Activated CD4-positive, CD25-positive, alpha-beta regulatory T cell treated with anti-CD3 and anti-CD28 coated beads, Interleukin-2, amount 50 U/mL, for 16 hours (primary cell): ENCODE results near the gene ARHGAP45.

Experiments used
- DNase-seq: peaks from one replicate; pipeline ENCODE4 v3.0.0-alpha.2; 2020; ENCODE audit warnings: low read depth, low spot score

The ARHGAP45 gene

DNA sequence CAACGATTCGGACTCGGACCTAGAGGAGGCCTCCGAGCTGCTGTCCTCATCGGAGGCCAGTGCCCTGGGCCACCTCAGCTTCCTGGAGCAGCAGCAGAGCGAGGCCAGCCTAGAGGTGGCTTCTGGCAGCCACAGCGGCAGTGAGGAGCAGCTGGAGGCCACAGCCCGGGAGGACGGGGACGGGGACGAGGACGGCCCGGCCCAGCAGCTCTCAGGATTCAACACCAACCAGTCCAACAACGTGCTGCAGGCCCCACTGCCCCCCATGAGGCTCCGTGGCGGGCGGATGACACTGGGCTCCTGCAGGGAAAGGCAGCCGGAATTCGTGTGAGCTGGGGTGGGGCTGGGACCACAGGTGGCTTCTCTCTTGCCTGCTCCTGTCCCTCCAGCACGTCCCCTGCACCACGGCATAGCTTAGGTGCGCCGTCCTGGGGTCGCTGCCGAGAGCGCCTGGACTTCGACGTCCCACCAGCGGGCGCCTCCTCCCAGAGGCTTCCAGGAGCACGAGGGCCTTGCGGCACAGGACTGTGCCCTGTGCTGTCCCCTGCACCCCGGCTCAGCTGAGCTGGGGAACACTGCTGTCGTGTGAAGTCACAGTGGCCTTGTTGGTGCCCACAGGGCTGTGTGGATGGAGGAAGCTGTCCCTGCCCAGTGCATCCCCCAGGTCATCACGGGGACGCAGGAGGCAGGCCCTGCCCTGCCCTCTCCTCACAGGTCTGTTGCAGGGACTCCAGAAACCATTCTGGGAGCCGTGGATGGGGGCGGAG, 18.9 kb downstream of the ARHGAP45 start:
- DNase-seq = no peak

DNA sequence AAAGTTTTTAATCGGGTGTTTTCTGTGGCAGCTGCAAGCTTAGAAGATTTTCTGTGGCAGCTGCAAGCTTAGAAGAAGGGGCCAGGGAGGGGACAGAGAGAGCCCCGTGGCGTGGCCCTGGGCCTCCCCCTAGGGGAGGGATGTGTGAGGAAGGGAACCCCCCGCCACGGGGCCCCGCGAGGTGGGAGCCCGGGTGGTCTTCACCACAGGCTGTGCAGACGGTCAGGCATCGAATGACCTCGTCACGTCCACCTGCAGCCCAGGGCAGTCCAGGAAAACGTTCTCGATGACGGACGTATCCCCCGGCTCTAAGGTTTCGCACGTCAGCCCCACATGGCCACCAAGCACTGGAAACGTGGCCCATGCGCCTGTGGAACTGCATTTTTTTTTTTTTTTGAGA, 19.6 kb downstream of the ARHGAP45 start:
- no peak for DNase-seq

DNA sequence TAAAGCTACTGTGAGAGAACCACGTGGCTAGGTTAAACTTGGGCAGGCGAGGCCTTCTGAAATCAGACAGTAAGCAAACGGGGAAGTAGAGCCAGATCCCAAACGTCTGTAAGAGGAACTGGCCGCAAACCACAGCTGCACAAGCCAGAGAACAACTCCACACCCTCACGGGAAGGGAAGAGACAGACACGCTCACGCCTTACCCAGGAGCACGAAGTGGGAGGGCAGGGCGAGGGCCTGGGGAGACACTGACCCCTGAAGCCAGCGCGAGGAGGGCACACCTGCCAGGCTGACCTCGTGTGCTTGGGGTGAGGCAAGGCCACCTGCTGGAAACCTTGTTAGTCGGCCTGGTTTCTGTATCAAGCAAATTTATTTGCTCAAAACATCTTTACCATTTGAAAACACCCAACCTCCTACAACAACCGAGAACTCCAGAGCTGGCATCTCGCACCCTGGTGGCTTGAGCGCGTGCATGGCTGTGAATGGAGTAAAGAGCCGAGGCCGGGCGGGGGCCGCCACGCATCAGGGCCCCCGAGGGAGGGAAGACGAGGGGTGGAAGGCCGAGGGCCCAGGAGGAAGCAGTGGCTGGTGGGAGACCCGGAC, 20.9 kb downstream of the ARHGAP45 start:
- no peak for DNase-seq

DNA sequence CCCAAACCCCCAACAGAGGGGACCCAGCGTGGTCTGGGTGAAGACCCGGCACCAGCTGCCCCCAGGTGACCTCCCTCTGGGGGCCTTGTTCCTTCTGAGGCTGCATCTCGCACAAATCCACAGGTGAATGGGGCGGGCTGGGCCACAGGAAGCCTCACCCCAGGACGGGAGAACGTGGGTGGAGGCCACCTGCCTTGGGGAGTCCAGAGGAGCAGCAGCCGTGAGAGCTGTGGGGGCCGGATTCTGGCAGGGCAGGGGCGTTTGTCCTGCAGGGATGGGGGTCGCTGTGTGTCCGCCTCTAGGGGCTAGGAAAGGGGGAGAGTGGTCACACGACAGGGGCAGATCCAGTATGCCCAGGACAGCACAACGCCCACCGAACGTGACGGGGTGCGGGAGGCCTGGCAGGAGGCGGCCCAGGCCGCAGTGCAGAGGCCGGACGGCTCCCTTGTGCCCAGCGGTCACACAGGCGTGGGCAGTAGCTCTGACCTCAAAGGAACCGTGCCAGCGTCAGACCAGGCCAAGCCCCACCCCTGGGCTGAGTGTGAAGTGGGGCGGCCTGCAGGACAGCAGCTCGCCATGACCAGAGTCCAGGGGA, 21.5 kb downstream of the ARHGAP45 start:
- DNase-seq = no peak

DNA sequence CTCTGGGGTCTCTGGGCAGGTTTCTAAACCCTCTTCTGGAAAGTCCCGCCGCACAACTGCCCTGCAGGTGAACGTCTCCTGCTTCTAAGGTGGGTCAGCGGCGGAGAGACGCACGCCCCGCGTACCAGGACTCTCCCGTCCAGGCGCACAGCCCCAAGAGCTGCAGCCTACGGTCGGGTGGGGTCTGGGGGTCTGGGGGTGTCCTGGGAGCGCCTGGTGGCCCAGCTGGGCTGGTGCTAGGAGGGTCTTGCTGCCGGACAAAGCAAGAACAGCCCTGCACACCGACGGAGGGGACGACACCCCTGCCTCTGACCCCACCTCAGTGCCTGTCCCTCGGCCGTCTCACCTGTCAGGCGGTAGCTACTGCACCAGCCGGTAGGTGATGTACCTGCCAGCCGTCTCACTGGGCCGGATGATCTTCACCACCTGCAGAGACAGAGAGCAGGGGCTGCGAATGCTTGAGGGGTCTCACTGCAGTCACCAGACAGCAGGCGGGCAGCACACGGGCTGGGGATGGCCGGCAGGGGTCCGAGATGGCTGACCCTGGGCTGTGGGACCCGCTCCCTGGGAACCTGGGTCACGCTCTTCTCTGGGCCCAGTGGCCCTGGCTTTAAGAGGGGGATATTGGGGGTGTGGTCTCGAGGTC, 22.3 kb downstream of the ARHGAP45 start:
- DNase-seq = no peak

DNA sequence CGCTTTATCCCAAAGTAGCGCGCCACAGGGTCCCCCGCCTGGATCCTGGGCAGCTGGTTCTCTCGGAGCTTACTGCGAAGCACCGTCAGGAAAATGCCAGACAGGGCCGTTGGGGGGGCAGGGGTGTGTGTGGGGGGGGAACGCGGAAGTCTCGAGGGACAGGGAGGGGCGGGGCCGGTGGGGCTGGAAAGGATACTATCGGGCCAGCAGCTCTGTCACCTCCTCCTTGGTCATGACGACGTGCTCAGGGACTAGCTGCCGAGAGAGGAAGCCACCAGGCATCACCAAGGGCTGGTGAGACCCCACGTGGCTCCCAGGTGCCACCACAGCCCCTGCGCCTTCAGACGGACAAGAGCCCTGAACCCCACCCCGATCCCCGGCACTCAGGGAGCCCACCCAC, 22.9 kb downstream of the ARHGAP45 start:
- no peak for DNase-seq

GRCh38 chr19:1090731-1091543, 24.0 kb downstream of the ARHGAP45 start:
- DNase-seq = no peak

DNA sequence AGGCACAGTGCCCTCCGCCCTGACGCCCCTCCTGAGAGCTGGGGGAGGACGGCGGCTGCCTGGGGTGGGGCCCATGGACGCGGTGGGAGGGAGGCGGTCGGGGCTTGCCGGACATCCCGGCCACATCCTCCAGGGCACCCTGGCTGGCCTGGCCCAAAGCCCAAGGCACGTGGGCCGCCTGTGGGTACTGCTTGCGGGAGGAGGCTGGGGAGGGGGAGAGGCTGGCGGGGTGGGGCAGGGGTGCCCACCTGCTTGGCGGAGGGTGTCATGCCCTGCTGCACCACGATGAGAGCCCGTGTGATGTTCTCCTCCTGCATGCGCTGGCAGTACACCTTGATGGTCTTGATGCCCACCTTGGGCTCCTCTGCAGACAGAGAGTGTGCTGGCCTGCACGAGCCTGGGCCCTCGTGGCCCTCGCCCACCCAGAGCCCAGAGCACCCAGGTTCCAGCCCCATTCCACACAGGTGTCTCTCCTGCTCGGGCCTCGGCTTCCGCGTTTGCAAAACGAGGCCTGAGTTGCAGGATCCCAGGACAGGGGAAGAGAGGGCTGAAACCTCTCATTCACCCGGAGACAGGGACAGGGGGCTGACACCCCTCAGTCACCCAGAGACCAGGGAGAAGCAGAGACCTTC, 24.7 kb downstream of the ARHGAP45 start:
- DNase-seq = no peak

- no peak for DNase-seq
Measured at GRCh38 chr19:1093330-1093729, 26.4 kb downstream of the ARHGAP45 start.

GRCh38 chr19:1093811-1094553, 27.0 kb downstream of the ARHGAP45 start:
- no peak for DNase-seq

DNA sequence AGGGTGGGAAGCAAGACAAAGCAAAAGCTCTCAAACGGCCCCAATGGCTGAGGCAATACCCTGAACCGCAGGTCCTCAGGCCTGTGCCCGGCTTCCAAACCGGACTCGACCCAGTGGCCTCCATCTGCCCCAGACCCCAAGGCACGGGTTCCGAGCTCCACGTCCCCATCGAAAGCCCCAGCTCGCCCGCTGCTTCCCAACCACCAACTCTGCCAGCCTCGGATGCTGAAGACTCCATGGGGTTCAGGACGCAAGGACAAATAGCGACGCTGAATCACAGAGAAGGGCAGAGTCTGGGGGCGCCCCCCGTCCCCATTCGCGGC, 27.6 kb downstream of the ARHGAP45 start:
- no peak for DNase-seq

DNA sequence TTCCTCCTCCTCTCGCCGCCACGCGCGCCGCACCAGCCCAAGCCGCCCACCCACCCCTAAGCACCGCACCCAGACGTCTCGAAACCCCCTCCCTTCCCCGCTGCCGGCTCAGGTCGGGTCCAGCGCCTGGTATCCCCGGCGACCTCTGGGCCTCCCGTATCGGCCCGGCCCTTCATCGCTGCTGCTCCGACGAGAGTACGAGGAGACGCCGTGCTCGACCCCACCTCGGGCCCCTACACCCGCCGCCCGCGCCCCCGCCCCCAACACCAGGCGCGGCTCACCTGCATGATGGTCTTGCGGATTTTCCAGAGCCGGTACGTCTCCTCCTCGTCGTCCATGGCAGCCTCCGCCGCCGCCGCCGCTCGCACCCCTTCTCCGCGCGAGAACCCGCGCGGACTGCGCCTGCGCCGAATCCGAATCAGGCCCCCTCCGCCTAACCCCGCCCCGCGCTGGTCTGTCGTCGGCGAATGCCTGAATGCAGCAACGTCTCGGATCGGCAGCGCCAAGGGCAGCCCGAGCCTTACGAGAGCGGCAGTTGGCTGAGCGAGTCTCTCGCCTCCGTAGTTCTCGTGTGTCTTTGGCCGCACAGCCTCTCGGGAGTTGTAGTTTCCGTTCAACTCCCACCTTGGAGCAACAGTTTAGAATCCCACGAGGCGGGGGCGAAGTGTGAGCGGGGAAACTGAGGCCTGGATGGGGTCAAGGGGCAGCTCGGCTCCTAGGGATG, 28.2 kb downstream of the ARHGAP45 start, which contains the start of gene POLR2E:
Gene POLR2E (minus strand): TSS at position 398 of the 724 bp plus-strand sequence. CDS start 60 bp downstream, at position 338.
- DNase-seq = peak; percentile 98

DNA sequence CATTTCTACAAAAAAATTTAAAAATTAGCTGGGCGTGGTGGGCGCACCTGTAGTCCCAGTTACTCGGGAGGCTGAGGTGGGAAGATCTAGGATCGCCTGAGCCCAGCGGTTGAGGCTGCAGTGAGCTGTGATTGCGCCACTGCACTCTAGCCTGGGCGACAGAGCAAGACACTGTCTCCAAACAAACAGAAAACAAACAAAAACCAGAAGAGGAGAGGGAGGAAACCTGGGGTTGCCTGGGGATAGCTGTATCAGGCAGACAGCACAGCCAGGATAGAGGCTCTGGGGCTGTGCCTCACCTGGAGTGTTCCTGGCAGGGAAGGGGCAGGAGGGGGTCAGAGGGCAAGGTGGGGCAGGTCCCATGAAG, 30.8 kb downstream of the ARHGAP45 start:
- no peak for DNase-seq

DNA sequence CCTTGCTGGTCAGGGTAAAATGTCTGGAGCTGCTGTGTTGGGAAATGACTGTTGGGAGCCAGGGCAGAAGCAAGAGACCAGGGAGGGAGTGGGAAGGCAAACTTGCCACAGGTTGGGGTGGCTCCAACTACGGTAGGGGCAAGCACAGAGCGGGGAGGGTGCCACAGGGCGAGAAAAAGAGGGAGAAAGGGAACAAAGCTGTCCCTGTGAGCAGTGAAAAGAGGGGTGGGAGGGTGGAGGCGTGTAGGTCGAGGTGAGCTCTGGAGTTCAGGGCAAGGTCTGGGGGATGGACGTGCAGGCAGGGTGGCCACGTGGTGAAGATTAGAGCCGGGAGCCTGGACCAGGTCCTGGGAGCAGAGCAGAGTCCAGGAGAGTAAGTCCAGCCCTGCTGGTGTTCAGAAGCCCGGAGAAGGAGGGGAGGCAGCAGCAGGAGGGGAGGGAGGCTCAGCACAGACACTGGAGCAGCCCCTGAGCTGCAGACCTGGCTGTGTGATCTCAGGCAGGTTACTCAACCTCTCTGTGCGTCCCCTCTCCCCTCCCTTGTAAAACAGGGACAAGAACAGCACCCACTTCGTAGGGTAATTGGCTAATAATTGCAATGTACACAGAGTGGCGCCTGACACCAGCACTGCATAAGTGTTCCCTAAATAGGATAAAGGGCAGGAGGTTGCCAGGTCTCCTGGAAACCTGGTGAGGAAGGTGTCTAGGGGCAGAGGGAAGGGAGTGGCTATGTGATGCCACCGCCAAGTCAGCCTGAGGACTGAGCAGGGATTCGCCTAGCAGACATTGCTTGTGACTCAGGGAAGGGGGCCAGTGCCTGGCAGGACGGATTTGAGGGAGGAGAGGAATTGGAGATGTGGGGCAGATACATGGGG, 31.4 kb downstream of the ARHGAP45 start:
- no peak for DNase-seq

GRCh38 chr19:1101337-1101698, 34.4 kb downstream of the ARHGAP45 start:
- no peak for DNase-seq

DNA sequence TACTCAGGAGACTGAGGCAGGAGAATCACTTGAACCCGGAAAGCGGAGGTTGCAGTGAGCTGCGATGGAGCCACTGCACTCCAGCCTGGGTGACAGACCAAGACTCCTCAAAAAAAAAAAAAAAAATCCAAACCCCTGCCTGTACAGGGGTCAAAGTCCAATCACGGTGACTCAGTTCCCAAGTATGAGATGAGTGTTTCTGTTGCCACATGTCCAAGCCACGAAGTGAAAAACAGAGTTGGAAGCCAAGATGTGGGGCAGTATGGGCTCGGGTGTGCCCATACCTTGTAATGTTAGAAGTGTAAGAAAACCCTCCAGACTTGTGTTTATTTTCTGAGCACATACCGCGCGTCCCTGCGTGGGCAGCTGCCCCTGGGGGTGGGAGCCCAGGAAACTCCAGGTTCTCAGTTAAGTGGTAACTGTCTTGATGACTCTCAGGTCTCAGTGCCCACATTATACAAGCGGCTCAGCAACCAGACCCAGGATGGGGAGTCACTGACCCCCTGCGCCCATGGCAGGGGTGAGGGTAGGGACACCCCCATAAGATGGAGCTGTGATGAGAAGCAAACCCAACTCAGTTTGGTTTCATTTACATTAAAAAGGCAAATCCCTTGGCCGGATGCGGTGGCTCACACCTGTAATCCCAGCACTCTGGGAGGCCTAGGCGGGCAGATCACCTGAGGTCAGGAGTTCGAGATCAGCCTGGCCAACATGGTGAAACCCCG, 35.6 kb downstream of the ARHGAP45 start:
- no peak for DNase-seq

DNA sequence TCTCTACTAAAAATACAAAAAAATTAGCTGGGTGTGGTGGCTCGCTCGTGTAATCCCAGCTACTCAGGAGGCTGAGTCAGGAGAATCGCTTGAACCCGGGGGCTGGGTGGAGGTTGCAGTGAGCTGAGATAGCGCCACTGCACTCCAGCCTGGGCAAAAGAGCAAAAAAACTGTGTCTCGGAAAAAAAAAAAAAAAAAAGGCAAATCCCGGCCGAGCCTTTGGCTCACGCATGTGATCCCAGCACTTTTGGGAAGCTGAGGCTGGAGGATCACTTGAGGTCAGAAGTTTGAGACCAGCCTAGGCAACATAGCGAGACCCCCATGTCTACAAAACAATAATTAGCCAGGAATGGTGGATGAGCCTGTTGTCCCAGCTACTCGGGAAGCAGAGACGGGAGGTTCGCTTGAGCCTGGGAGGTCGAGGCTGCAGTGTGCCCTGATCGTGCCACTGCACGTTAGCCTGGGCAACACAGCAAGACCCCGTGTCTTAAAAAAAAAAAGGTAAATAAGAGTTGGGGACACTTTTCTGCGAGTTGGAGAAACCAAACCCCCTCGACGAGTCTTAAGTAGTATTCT, 36.3 kb downstream of the ARHGAP45 start:
- no peak for DNase-seq

- DNase-seq = peak; percentile 98
Measured at GRCh38 chr19:1103708-1104310, 36.8 kb downstream of the ARHGAP45 start, which contains the start of gene GPX4. Gene GPX4, plus strand, starts transcription at chr19:1103994. Its CDS starts 50 bp downstream, at chr19:1104044.
